DND-41 (cell line): ENCODE data around the gene NEDD9.

Experiments
- ATAC-seq: fragments of 200-7000 bp; cut with Tn5 transposase; 3 replicates; pipeline ENCODE4 v1.9.1; 2021; ENCODE audit warnings: low read depth; ENCODE audit not compliant: insufficient read depth
- DNase-seq: peaks from one replicate; pipeline ENCODE4 v3.0.0-alpha.2; 2020
- H2AFZ ChIP-seq: 2 replicates; pipeline ENCODE4 v1.6.0; 2012; ENCODE audit warnings: low read depth, low read length
- H3K27ac ChIP-seq: 2 replicates; pipeline ENCODE4 v1.5.1; 2012; ENCODE audit warnings: low read length, inconsistent platforms
- H3K27me3 ChIP-seq: fragments of 200-600 bp; sonication (generic); 2 replicates; pipeline ENCODE4 v1.6.0; 2012; ENCODE audit warnings: low read length, mild to moderate bottlenecking, inconsistent platforms; ENCODE audit not compliant: insufficient read depth, poor library complexity
- H3K36me3 ChIP-seq: 2 replicates; pipeline ENCODE4 v1.5.1; 2012; ENCODE audit warnings: low read length, inconsistent platforms; ENCODE audit not compliant: insufficient read depth
- H3K4me1 ChIP-seq: 2 replicates; pipeline ENCODE4 v1.5.1; 2012; ENCODE audit warnings: mild to moderate bottlenecking, low read length; ENCODE audit not compliant: insufficient read depth
- H3K4me2 ChIP-seq: 2 replicates; pipeline ENCODE4 v1.6.0; 2012; ENCODE audit warnings: mild to moderate bottlenecking, moderate library complexity, low read length, inconsistent platforms; ENCODE audit not compliant: insufficient read depth
- H3K4me3 ChIP-seq, 2 experiments: fragments of 200-600 bp in 1 of 2; shearing (Covaris generic) in 1 of 2; 2 replicates each; pipeline ENCODE4 v1.5.1; 2012 to 2016; ENCODE audit warnings: inconsistent platforms in 2 of 2, low read length in 2 of 2, mild to moderate bottlenecking in 2 of 2, low read depth in 1 of 2, moderate library complexity in 1 of 2
- H3K79me2 ChIP-seq: 2 replicates; pipeline ENCODE4 v1.6.0; 2012; ENCODE audit warnings: low read length, inconsistent platforms; ENCODE audit not compliant: insufficient read depth
- H3K9ac ChIP-seq: 2 replicates; pipeline ENCODE4 v1.6.0; 2012; ENCODE audit warnings: low read depth, mild to moderate bottlenecking, inconsistent platforms, low read length, moderate library complexity
- H3K9me3 ChIP-seq: 2 replicates; pipeline ENCODE4 v1.5.1; 2012; ENCODE audit warnings: low read length, moderate library complexity, mild to moderate bottlenecking, inconsistent platforms; ENCODE audit not compliant: insufficient read depth, severe bottlenecking
- H4K20me1 ChIP-seq: 2 replicates; pipeline ENCODE4 v1.6.0; 2012; ENCODE audit warnings: low read length; ENCODE audit not compliant: insufficient read depth
- CTCF ChIP-seq: IDR thresholded peaks from 2 replicates; pipeline ENCODE4 v1.5.1; 2012; ENCODE audit warnings: borderline replicate concordance, low read length, moderate library complexity, mild to moderate bottlenecking; ENCODE audit not compliant: poor library complexity, severe bottlenecking; ENCODE audit errors: extremely low read depth
- EZH2 ChIP-seq: IDR thresholded peaks from 3 replicates; pipeline ENCODE4 v1.6.1; 2012; ENCODE audit warnings: borderline replicate concordance, low read depth, mild to moderate bottlenecking, moderate library complexity, low read length, inconsistent platforms; ENCODE audit not compliant: severe bottlenecking

The NEDD9 gene

GRCh38 chr6:11231564-11232192 is 790 bp downstream of the NEDD9 start:
- no peak for DNase-seq
- peak overlapping the region; percentile 67 for H2AFZ ChIP-seq

GRCh38 chr6:11231108-11231463 is 1.4 kb downstream of the NEDD9 start:
- Histone ChIP-seq H3K27ac (no peak overlapping the region), H3K4me2 (no peak overlapping the region), H3K9me3 (no peaks in the 10 kb centered on the region), H3K4me3 (no peak overlapping the region), H3K4me1 (peaks cover 26% of the 10 kb centered on the region), H2AFZ (no peak overlapping the region), H3K27me3 (no peaks in the 10 kb centered on the region), H3K79me2 (no peaks in the 10 kb centered on the region), H3K36me3 (no peaks in the 10 kb centered on the region), H3K9ac (no peak overlapping the region), H4K20me1 (no peaks in the 10 kb centered on the region)
- ATAC-seq (no peak), DNase-seq (no peak)
- no peak for TF ChIP-seq EZH2
- TF ChIP-seq CTCF, result no peak

More at GRCh38 chr6:11231564-11232192, 790 bp downstream of the NEDD9 start:
- TF ChIP-seq CTCF, result no peak
- no peak for TF ChIP-seq EZH2
- Histone ChIP-seq H3K4me2 (peak overlapping the region; percentile 94), H3K9me3 (no peaks in the 10 kb centered on the region), H3K9ac (peak overlapping the region; percentile 70), H3K4me3 (peak overlapping the region in 1 of 2 experiments; percentile 65; a peak in 3 of 4 replicates), H3K79me2 (no peaks in the 10 kb centered on the region), H3K27me3 (no peaks in the 10 kb centered on the region), H3K36me3 (no peaks in the 10 kb centered on the region), H3K27ac (no peak overlapping the region; the same call in 1 of the 2 replicates), H3K4me1 (peaks cover 26% of the 10 kb centered on the region), H4K20me1 (no peaks in the 10 kb centered on the region)
- ATAC-seq, result no peak

- no peak for DNase-seq
- Histone ChIP-seq H2AFZ (no peak overlapping the region), H4K20me1 (no peaks in the 10 kb centered on the region), H3K4me1 (peaks cover 26% of the 10 kb centered on the region), H3K36me3 (no peaks in the 10 kb centered on the region), H3K4me2 (no peak overlapping the region), H3K4me3 (no peak overlapping the region), H3K27ac (no peak overlapping the region), H3K27me3 (no peaks in the 10 kb centered on the region), H3K79me2 (no peaks in the 10 kb centered on the region), H3K9me3 (no peaks in the 10 kb centered on the region), H3K9ac (no peak overlapping the region)
- TF ChIP-seq EZH2 (no peak), CTCF (no peak)
- ATAC-seq, result no peak
Observed at GRCh38 chr6:11230158-11231107, 2.0 kb downstream of the NEDD9 start.
